ENCODE data around the gene CDC42EP4. TPM values are rescaled to one million over a fixed set of nuclear protein-coding genes. Genes with fewer than 3 reads are reported as not detected.
A peak's percentile ranks its signal among the peaks of the same experiment; 100 is the strongest.

Gene CDC42EP4
- total and polyA plus RNA-seq, 2 experiments from 2014 or later, result 4.4 to 19.9 TPM

GRCh38 chr17:73335591-73336407, 24.0 kb upstream of the CDC42EP4 start:
- H3F3A ChIP-seq (replicated peaks; ENCODE audit: low read depth), result no peaks in the 10 kb centered on the region
- H3K27ac Mint-ChIP-seq, result no peak overlapping the region
- no peaks in the 10 kb centered on the region for H3K36me3 ChIP-seq (ENCODE audit: insufficient read depth)
- no peaks in the 10 kb centered on the region for H3K27me3 ChIP-seq (ENCODE audit: insufficient read depth)
- peaks cover 21% of the 10 kb centered on the region for H3K4me1 Mint-ChIP-seq
- DNase-seq (ENCODE audit: low spot score) (no peak), ATAC-seq (peak; percentile 16; the same call in 1 of the 3 replicates)
- no peaks in the 10 kb centered on the region for H3K9me2 ChIP-seq (ENCODE audit: insufficient read depth)
- no peak overlapping the region for H3K27ac ChIP-seq (ENCODE audit: low read depth)
- no peak for TF ChIP-seq NANOG (IDR thresholded peaks at IDR 0.05; ENCODE audit: borderline replicate concordance)
- no peak for TF ChIP-seq JUNB (IDR thresholded peaks at IDR 0.05; ENCODE audit: unreplicated experiment)
- no peak for TF ChIP-seq CREB1 (CRISPR knock-in tag; IDR thresholded peaks at IDR 0.05; ENCODE audit: low read depth)
- no peak for TF ChIP-seq POLR2AphosphoS5 (IDR thresholded peaks at IDR 0.05; ENCODE audit: low read depth)
- no peak for TF ChIP-seq ZNF114 (CRISPR knock-in tag; IDR thresholded peaks at IDR 0.05)
- TF ChIP-seq EZH2 (IDR thresholded peaks at IDR 0.05; ENCODE audit: low read depth, unreplicated experiment), result no peak
- TF ChIP-seq ZNF331 (CRISPR knock-in tag; IDR thresholded peaks at IDR 0.05; ENCODE audit: low read depth), result no peak
- no peak for TF ChIP-seq ETS1 (IDR thresholded peaks at IDR 0.05)
- no peak for TF ChIP-seq ZNF462 (CRISPR knock-in tag; IDR thresholded peaks at IDR 0.05)
- TF ChIP-seq EZH2phosphoT487 (IDR thresholded peaks at IDR 0.05; ENCODE audit: unreplicated experiment), result no peak
- no peak for TF ChIP-seq REST (IDR thresholded peaks at IDR 0.05; ENCODE audit: unreplicated experiment)
- no peak for TF ChIP-seq STAT1 (IDR thresholded peaks at IDR 0.05; ENCODE audit: unreplicated experiment)
- peaks cover 1% of the 10 kb centered on the region for H3K27me3 Mint-ChIP-seq (ENCODE audit: insufficient read depth, low read depth, poor library complexity)
- H3K79me2 ChIP-seq (replicated peaks; ENCODE audit: insufficient read depth), result no peaks in the 10 kb centered on the region
- H3K4me3 ChIP-seq, result no peak overlapping the region
- no peak overlapping the region for H2AFZ ChIP-seq
- no peaks in the 10 kb centered on the region for H3K9me3 Mint-ChIP-seq
- H3K4me3 Mint-ChIP-seq, result no peak overlapping the region
- H3K4me1 ChIP-seq (ENCODE audit: insufficient read depth), result no peaks in the 10 kb centered on the region; the same call in 1 of the 2 replicates
- H3K36me3 Mint-ChIP-seq (ENCODE audit: low read depth), result no peaks in the 10 kb centered on the region
- no peaks in the 10 kb centered on the region for H4K20me1 ChIP-seq (replicated peaks; ENCODE audit: insufficient read depth)
- H3K4me2 ChIP-seq, result no peak overlapping the region
